Measurements from ENCODE around the gene DOCK3. TPM values are rescaled to one million over a fixed set of nuclear protein-coding genes. Genes with fewer than 3 reads are reported as not detected.

Gene DOCK3
- total RNA-seq, 1 experiment from 2014 or later, result 0.15 TPM

GRCh38 chr3:50633230-50633790, 41.4 kb upstream of the DOCK3 start:
- no peaks in the 10 kb centered on the region for H3F3A ChIP-seq (ENCODE audit: low read length, unreplicated experiment)
- DNase-seq, result no peak
- no peaks in the 10 kb centered on the region for H3K9me2 ChIP-seq (replicated peaks; ENCODE audit: low read length)
- ATAC-seq, result no peak
- peaks cover 99% of the 10 kb centered on the region for H3K79me2 ChIP-seq (ENCODE audit: low read length)
- no peak overlapping the region for H3K27ac ChIP-seq (ENCODE audit: low read length)
- no peak overlapping the region for H3K9ac ChIP-seq (ENCODE audit: low read length)
- intact Hi-C loops (cut with micrococcal nuclease), result no loop called here
- CTCF ChIA-PET, result interaction anchor here (0.9 kb wide), 1 partner anchor 19 kb away, joined by 3 read pairs; no protein-coding TSS in a partner anchor
- TF ChIP-seq CTCF (conservative IDR thresholded peaks at IDR 0.05; ENCODE audit: low read depth, low read length), result no peak
- TF ChIP-seq EZH2phosphoT487 (IDR thresholded peaks at IDR 0.05; ENCODE audit: borderline replicate concordance, low read length), result no peak
- no peak for TF ChIP-seq EZH2 (IDR thresholded peaks at IDR 0.05; ENCODE audit: low read length, unreplicated experiment)
- no peak overlapping the region for H3K4me2 ChIP-seq (ENCODE audit: low read length)
- no peak overlapping the region for H2AFZ ChIP-seq (ENCODE audit: low read length)
- H4K20me1 ChIP-seq (ENCODE audit: low read length), result no peaks in the 10 kb centered on the region
- POLR2A ChIA-PET (ENCODE audit: unreplicated experiment), result no interaction called here
- peaks cover 73% of the 10 kb centered on the region for H3K4me1 ChIP-seq (ENCODE audit: insufficient read depth, low read length)
- H3K9me3 ChIP-seq (ENCODE audit: low read length), result no peaks in the 10 kb centered on the region
- BruUV-seq (replicated peaks), result no TSS peak
- no peak overlapping the region for H3K4me3 ChIP-seq (ENCODE audit: low read length)
- no peaks in the 10 kb centered on the region for H3K27me3 ChIP-seq (ENCODE audit: low read length)
- H3K36me3 ChIP-seq (ENCODE audit: low read depth, low read length), result peaks cover 4% of the 10 kb centered on the region

- BruUV-seq (replicated peaks), result no TSS peak
- DNase-seq, result no peak
- H3K4me2 ChIP-seq (ENCODE audit: low read length), result no peak overlapping the region
- no peaks in the 10 kb centered on the region for H3K27me3 ChIP-seq (ENCODE audit: low read length)
- peaks cover 92% of the 10 kb centered on the region for H3K79me2 ChIP-seq (ENCODE audit: low read length)
- H4K20me1 ChIP-seq (ENCODE audit: low read length), result no peaks in the 10 kb centered on the region
- H3K9me2 ChIP-seq (replicated peaks; ENCODE audit: low read length), result no peaks in the 10 kb centered on the region
- peaks cover 73% of the 10 kb centered on the region for H3K4me1 ChIP-seq (ENCODE audit: insufficient read depth, low read length)
- intact Hi-C loops (cut with micrococcal nuclease), result no loop called here
- no peaks in the 10 kb centered on the region for H3F3A ChIP-seq (ENCODE audit: low read length, unreplicated experiment)
- no peak overlapping the region for H3K4me3 ChIP-seq (ENCODE audit: low read length)
- ATAC-seq, result no peak
- H2AFZ ChIP-seq (ENCODE audit: low read length), result no peak overlapping the region
- POLR2A ChIA-PET (ENCODE audit: unreplicated experiment), result interaction anchor here (0.5 kb wide), 1 partner anchor 12 kb away, joined by 3 read pairs; no protein-coding TSS in a partner anchor
- CTCF ChIA-PET, result no interaction called here
- H3K36me3 ChIP-seq (ENCODE audit: low read depth, low read length), result peaks cover 8% of the 10 kb centered on the region; the same call in 1 of the 2 replicates
- TF ChIP-seq CTCF (conservative IDR thresholded peaks at IDR 0.05; ENCODE audit: low read depth, low read length) (no peak), EZH2 (IDR thresholded peaks at IDR 0.05; ENCODE audit: low read length, unreplicated experiment) (no peak), EZH2phosphoT487 (IDR thresholded peaks at IDR 0.05; ENCODE audit: borderline replicate concordance, low read length) (no peak)
- H3K27ac ChIP-seq (ENCODE audit: low read length), result no peak overlapping the region
- no peak overlapping the region for H3K9ac ChIP-seq (ENCODE audit: low read length)
- H3K9me3 ChIP-seq (ENCODE audit: low read length), result no peaks in the 10 kb centered on the region
Observed at GRCh38 chr3:50635066-50635465, 39.7 kb upstream of the DOCK3 start.

GRCh38 chr3:50637011-50637410, 37.7 kb upstream of the DOCK3 start:
- intact Hi-C loops (cut with micrococcal nuclease), result no loop called here
- peaks cover 54% of the 10 kb centered on the region for H3K4me1 ChIP-seq (ENCODE audit: insufficient read depth, low read length)

More at GRCh38 chr3:50637011-50637410, 37.7 kb upstream of the DOCK3 start:
- POLR2A ChIA-PET (ENCODE audit: unreplicated experiment), result no interaction called here
- Histone ChIP-seq H3K4me3 (ENCODE audit: low read length) (no peak overlapping the region), H2AFZ (ENCODE audit: low read length) (no peak overlapping the region), H3F3A (ENCODE audit: low read length, unreplicated experiment) (no peaks in the 10 kb centered on the region), H3K27me3 (ENCODE audit: low read length) (no peaks in the 10 kb centered on the region), H3K36me3 (ENCODE audit: low read depth, low read length) (peaks cover 20% of the 10 kb centered on the region), H3K27ac (ENCODE audit: low read length) (no peak overlapping the region), H3K9ac (ENCODE audit: low read length) (no peak overlapping the region), H3K9me3 (ENCODE audit: low read length) (no peaks in the 10 kb centered on the region), H3K4me2 (ENCODE audit: low read length) (no peak overlapping the region), H4K20me1 (ENCODE audit: low read length) (no peaks in the 10 kb centered on the region), H3K79me2 (ENCODE audit: low read length) (peaks cover 79% of the 10 kb centered on the region), H3K9me2 (replicated peaks; ENCODE audit: low read length) (no peaks in the 10 kb centered on the region)
- no peak for TF ChIP-seq EZH2phosphoT487 (IDR thresholded peaks at IDR 0.05; ENCODE audit: borderline replicate concordance, low read length)
- no peak for TF ChIP-seq EZH2 (IDR thresholded peaks at IDR 0.05; ENCODE audit: low read length, unreplicated experiment)
- TF ChIP-seq CTCF (conservative IDR thresholded peaks at IDR 0.05; ENCODE audit: low read depth, low read length), result no peak
- no peak for ATAC-seq
- CTCF ChIA-PET, result no interaction called here
- BruUV-seq (replicated peaks), result no TSS peak
- DNase-seq, result no peak

Measured in PC-3 (cell line).